BJ (cell line): ENCODE measurements around the gene RASL10A. TPM values are rescaled to one million over a fixed set of nuclear protein-coding genes. Genes with fewer than 3 reads are reported as not detected.

ENCODE experiments used
- CTCF ChIA-PET: fragments of 350-600 bp; formaldehyde crosslinking; extraction: SDS; loops from one replicate; lab custom pipeline; 2021; ENCODE audit warnings: antibody characterized with exemption, inconsistent platforms; lab: Yijun Ruan, JAX
- POLR2A ChIA-PET: fragments of 300-600 bp; sonication (Branson Sonifier 250); formaldehyde crosslinking; extraction: SDS; loops from one replicate; lab custom pipeline; 2021; ENCODE audit warnings: antibody characterized with exemption; lab: Charles Lee
- DNase-seq: peaks from one replicate; pipeline ENCODE4 v3.0.0-alpha.2; 2011; ENCODE audit warnings: low read depth
- H3K27me3 ChIP-seq: 2 replicates; pipeline ENCODE4 v1.6.0; 2011; ENCODE audit warnings: low read length; ENCODE audit not compliant: control insufficient read depth, insufficient read depth
- H3K36me3 ChIP-seq: 2 replicates; pipeline ENCODE4 v1.5.1; 2011; ENCODE audit warnings: low read length; ENCODE audit not compliant: control insufficient read depth, insufficient read depth
- H3K4me3 ChIP-seq: 2 replicates; pipeline ENCODE4 v1.5.1; 2011; ENCODE audit warnings: low read depth, mild to moderate bottlenecking, control low read depth, low read length
- polyA plus RNA-seq: library from polyadenylated mRNA; depleted of rRNA; stranded (reverse); fragments of >200 nt; gene quantifications from 2 replicates; pipeline ENCODE4 v1.2.3, GENCODE V29; 2011; rRNA removed
- small RNA-seq: library from RNA; depleted of rRNA; stranded (forward); fragments of <200 nt; gene quantifications from one replicate; pipeline ENCODE3, GENCODE V24; 2012; ENCODE audit warnings: low replicate concordance, low read depth; ENCODE audit not compliant: insufficient read length
- TF ChIP-seq, protein P1 (sequence below): IDR thresholded peaks from 2 replicates; pipeline ENCODE4 v1.5.1; 2011; ENCODE audit warnings: low read depth, mild to moderate bottlenecking, control low read depth, inconsistent platforms, low read length, moderate library complexity; ENCODE audit not compliant: insufficient read depth

The RASL10A gene
- polyA plus RNA-seq, 1 experiment: 0.16 TPM

DNA sequence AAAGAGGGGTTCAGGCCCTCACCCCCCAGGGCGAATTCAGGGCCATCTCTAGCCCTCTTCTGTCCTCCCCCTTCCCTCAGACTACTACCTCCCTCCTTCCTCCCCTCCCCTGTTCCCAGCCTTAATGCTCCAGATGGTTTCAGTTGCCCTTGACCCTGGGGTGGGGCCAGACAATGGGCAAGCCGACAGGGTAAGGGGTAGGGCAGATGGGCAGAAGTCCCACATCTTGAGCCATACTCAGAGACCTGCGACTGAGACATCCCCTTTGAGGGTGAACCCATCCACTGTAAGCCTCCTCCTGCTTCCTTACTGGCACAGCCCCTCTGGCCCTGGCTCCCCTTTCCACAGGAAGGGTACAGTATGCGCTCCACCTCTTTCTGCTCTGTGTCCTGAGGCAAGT, 49.6 kb downstream of the RASL10A start:
- no peak for DNase-seq
- peaks cover 11% of the 10 kb centered on the region for H3K36me3 ChIP-seq
- H3K4me3 ChIP-seq: no peak overlapping the region
- H3K27me3 ChIP-seq: no peaks in the 10 kb centered on the region
- POLR2A ChIA-PET: no interaction called here
- CTCF ChIA-PET: interaction anchor here (0.7 kb wide), 1 partner anchor 20 kb away, joined by 3 read pairs; no protein-coding TSS in a partner anchor
- TF ChIP-seq, protein P1, sequence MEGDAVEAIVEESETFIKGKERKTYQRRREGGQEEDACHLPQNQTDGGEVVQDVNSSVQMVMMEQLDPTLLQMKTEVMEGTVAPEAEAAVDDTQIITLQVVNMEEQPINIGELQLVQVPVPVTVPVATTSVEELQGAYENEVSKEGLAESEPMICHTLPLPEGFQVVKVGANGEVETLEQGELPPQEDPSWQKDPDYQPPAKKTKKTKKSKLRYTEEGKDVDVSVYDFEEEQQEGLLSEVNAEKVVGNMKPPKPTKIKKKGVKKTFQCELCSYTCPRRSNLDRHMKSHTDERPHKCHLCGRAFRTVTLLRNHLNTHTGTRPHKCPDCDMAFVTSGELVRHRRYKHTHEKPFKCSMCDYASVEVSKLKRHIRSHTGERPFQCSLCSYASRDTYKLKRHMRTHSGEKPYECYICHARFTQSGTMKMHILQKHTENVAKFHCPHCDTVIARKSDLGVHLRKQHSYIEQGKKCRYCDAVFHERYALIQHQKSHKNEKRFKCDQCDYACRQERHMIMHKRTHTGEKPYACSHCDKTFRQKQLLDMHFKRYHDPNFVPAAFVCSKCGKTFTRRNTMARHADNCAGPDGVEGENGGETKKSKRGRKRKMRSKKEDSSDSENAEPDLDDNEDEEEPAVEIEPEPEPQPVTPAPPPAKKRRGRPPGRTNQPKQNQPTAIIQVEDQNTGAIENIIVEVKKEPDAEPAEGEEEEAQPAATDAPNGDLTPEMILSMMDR: no peak

DNA sequence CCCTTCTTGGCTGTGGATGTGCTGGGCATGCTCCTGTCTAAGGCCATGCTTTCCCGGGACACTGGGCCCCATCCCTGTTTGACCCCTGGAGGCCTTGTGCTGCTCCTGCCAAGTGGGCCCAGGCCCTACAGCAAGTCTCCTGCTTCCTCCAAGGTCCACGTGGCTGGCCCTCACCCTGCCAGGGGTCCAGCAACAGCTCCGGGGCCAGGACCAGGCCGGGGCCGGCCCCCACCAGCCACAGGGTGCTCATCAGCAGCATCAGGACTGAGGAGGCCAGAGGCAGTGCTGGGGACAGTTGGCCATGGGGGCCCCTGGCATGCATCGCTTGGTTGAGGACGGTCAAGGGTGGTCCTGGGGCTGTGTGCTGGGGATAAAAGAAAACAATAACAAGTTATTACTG, 50.2 kb downstream of the RASL10A start:
- Histone ChIP-seq H3K36me3 (peaks cover 14% of the 10 kb centered on the region), H3K4me3 (no peak overlapping the region), H3K27me3 (no peaks in the 10 kb centered on the region)
- ChIA-PET POLR2A (no interaction called here), CTCF (interaction anchor here (0.7 kb wide), 1 partner anchor 19 kb away, joined by 3 read pairs; no protein-coding TSS in a partner anchor)
- DNase-seq: no peak
- TF ChIP-seq, protein P1: no peak

GRCh38 chr22:29263791-29264276, 51.7 kb downstream of the RASL10A start:
- no peak for DNase-seq
- Histone ChIP-seq H3K36me3 (peaks cover 16% of the 10 kb centered on the region), H3K27me3 (no peaks in the 10 kb centered on the region), H3K4me3 (no peak overlapping the region)
- POLR2A ChIA-PET: no interaction called here
- TF ChIP-seq, protein P1: no peak
- CTCF ChIA-PET: interaction anchor here (3.0 kb wide), 1 partner anchor 18 kb away, joined by 10 read pairs; no protein-coding TSS in a partner anchor

Small RNA genes within 50 kb of the gene (small RNA-seq; reads per million reads assigned to genes)
- gene MIR3653: not detected

Other genes with a start within 250 kb of the RASL10A start
- gene KREMEN1, start 242.7 kb downstream of the RASL10A start, polyA plus RNA-seq: 1.6 and 2.1 TPM in 2 replicates
- 0.05 and 0.13 TPM in 2 replicates for gene EMID1, start 109.8 kb downstream of the RASL10A start, polyA plus RNA-seq
- 9.1 and 15.6 TPM in 2 replicates for gene RHBDD3, start 47.7 kb downstream of the RASL10A start, polyA plus RNA-seq
- gene EWSR1, start 47.4 kb downstream of the RASL10A start, polyA plus RNA-seq: 134 and 206 TPM in 2 replicates
- 12.4 and 17.0 TPM in 2 replicates for gene GAS2L1, start 9.0 kb downstream of the RASL10A start, polyA plus RNA-seq
- 40.1 and 75.0 TPM in 2 replicates for gene AP1B1, start 72.9 kb upstream of the RASL10A start, polyA plus RNA-seq
- not detected in 2 replicates for gene RFPL1, start 122.9 kb upstream of the RASL10A start, polyA plus RNA-seq
- gene NEFH, start 164.5 kb upstream of the RASL10A start, polyA plus RNA-seq: 0.94 and 1.2 TPM in 2 replicates
- gene THOC5, start 238.1 kb upstream of the RASL10A start, polyA plus RNA-seq: 89.1 and 119 TPM in 2 replicates